CD4-positive, alpha-beta T cell treated with Interleukin-6 for 4 hours (primary cell): ENCODE measurements around the gene SF3B2.
"Not testable (repeated sequence)": the region's sequence is repeated elsewhere in the genome, so short reads cannot be mapped to it uniquely, and the experiment has no call there.

Experiments
- DNase-seq: peaks from one replicate; pipeline ENCODE4 v3.0.0-alpha.2; 2020; ENCODE audit warnings: mixed read lengths

SF3B2 gene

DNA sequence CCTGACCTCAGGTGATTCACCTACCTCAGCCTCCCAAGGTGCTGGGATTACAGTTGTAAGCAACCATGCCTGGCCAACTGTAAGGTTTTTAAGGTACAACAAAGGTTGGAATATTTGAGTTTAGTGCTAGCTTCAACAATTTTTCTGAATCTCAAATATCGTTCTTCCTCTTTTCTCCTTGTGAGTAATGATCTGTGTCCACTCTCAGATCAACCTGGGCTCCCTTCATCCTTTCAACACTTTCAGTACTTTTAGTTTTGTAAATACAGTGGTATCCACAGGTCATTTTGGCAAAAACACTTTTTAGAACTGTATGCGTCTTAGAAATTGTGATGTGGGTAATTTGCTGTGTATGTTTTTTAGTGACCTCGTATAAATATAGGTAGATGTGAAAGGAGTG, 25.8 kb downstream of the SF3B2 start:
- no peak for DNase-seq

DNA sequence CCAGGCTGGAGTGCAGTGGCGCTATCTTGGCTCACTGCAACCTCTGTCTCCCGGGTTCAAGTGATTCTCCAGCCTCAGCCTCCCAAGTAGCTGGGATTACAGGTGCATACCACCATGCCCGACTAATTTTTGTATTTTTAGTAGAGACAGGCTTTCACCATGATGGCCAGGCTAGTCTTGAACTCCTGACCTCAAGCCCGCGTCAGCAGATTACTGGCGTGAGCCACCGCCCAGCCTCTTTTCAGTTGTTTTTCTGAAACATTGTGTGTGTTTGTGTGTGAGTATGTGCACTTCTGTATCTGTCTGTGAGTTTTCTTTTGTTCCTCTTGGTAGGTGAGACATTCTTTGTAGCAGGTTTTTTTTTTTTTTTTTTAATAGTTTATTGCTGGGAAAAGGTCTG, 26.8 kb downstream of the SF3B2 start:
- peak; percentile 68 for DNase-seq

DNA sequence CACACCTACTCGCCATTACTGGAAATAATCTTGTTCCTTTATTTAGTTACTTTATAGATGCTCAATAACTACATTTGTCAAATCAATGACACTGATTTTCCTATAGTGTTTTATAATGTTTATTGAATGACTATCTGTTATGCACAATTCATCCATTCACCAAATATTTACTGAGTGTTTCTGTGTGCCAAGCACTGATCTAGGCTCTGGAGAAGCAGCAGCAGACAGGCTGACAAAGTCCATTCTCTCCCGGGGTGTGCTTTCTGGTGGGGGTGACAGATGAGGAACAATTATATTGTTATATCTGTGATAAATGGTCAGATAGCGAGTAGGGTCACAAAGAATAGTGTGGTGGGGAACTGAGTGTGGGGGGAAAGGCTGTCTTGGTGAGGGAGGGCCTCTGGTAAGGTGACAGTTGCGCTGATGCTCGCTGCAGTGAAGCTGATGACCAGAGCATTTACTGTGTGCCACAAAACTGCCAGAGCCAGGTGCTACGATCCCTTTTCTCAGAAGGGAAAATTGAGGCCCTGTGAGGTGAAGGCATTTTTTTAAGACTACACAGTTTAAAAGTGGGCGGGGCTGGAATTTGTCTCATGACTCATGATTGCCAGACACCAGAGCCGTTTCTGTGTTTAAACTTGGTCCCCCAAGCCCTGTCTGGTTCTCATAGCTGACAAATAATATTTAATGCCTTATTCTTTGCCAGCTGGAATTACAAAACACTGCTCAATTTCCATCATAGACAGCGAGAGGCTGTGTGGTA, 28.1 kb downstream of the SF3B2 start:
- peak; percentile 89 for DNase-seq

GRCh38 chr11:66081505-66081904, 29.3 kb downstream of the SF3B2 start:
- peak; percentile 89 for DNase-seq

DNA sequence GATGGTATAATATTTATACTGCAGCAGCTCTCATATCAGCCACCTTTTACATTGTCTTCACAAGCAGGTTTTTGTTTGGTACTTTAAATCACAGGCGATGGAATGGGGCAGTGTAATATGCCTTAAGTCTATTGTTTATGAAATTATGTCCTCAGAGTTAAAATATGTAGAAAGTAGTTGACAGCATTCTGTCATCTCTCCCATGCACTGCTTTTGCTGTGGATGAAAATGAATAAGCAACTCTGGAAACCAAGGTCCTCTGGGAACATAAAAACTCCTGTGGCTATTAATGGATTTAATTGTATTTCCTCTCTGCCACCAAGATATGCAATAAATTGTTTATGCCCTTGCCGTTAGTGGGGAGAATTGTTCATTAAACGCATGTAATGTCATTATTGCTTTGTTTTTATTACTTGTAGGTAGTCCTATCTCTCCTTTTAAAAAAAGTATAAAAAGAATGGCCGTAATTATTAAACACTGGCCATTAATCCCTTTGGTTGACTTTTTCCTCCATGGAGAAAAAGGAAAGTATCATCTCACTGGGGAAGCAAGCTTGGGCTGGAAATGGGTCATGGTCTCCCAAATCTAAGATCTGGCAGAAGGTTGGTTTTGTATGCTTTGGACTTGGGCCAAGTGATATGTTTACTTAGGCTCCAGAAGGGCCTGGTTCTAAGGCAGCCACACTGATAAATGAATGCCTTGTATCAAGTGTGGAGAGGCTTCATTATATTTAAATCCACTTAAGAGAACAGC, 31.0 kb downstream of the SF3B2 start:
- no peak for DNase-seq

DNA sequence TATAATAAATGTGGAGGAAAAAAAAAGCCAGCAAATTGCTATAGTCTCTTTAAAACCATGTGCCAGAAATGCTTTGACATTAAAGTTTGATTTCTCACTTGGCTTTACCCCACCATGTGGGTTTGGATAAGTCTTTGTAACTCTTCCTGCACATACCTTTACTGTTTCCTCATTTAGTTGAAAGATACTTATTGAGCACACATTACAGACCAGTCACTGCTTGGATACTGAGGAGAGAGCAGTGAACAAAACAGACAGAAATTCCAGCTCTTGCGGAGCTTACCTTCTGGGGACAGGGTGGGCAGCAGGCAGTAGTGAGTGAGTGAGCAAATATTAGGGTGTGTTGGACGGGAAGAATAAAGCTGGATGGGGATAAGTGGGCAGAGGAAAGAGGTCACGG, 31.6 kb downstream of the SF3B2 start:
- no peak for DNase-seq

- no peak for DNase-seq
Observed at GRCh38 chr11:66084821-66085475, 32.8 kb downstream of the SF3B2 start.

GRCh38 chr11:66087148-66087908, 35.2 kb downstream of the SF3B2 start:
- DNase-seq, result no peak

GRCh38 chr11:66089067-66089466, 36.9 kb downstream of the SF3B2 start:
- DNase-seq, result no peak

- no peak for DNase-seq
Observed at GRCh38 chr11:66090288-66090687, 38.1 kb downstream of the SF3B2 start.

GRCh38 chr11:66092125-66092524, 40.0 kb downstream of the SF3B2 start:
- not testable (repeated sequence) for DNase-seq

GRCh38 chr11:66099746-66100145, 47.6 kb downstream of the SF3B2 start:
- not testable (repeated sequence) for DNase-seq

DNA sequence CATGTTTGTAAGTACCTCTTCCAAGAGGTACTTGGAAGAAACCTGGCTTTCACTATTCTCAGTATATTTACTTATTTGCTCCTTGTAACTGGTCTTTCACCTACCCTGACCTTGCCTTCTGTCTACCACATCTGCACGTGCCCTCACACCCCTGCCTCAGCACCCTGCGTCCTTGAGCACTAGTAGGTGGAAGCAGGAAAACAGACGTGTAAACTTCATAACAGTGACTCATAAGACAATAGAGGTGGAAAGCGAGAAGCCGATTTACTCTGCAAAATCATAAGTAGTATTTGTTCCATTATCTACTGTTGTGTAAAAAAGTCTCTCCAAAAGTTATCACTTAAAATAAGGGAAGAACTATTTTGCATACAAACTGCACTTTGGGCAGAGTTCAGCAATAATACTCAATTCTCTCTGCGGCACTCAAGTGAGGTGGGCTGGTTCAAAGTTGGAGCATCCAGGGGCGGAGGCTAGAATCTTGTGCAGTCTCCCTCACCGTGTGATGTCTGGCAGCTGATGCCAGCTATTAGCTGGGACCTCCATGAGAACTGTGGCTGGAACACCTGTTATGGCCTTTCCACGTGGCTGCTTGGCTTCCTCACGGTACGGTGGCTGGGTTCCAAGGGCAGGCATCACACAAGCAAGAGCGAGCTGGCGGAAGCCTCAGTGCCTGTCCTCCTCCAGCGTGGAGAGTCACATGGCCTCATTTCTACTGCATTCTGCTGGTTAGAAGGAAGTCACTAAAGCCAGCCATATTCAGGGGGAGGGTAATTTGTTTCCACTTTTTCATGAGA, 48.3 kb downstream of the SF3B2 start:
- DNase-seq, result peak; percentile 81

DNA sequence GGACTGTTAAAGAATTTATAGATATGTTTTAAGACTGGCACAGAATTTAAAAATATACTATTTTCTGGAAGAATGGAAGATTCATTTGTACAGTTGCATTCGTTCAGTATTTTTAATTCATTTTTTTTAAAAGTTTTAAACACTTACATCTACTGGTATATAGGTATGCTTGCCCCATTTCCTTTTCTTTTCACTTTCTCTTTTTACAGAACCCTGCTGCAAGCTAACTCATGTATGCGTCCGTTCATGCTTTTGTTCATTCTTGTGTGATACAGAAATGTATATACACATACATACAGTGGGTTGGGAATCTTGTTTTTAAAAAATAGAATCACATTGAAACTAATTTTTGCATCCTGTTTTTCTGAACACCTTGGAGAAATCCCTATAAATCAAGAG, 48.9 kb downstream of the SF3B2 start:
- no peak for DNase-seq

DNA sequence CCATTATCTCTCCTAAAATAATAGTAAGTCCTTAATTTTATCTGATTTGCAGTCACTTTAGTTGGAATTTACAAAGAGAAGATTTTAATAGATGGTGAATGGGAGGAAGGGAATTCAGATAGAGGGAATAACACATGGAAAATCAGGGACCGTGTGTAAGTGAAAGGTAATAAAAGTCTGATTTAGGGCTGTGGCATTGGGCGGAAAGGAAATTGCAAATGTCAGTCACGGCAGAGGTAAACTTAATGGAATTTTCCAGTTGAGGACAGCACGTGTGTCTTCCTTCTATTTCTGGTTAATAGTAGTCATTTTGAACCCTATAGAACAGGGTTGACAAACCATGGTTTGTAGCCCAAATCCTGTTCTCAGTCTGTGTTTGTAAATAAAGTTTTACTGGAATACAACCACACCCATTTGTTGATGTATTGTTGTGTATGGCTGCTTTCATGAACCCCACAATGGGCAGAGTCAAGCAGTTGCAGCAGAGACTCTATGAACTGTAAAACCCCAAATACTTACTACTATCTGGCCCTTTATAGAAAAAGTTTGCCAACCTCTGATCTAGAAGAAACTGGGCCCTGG, 52.0 kb downstream of the SF3B2 start:
- DNase-seq, result no peak

- peak; percentile 16 for DNase-seq
Observed at GRCh38 chr11:66106786-66107599, 54.8 kb downstream of the SF3B2 start.

DNA sequence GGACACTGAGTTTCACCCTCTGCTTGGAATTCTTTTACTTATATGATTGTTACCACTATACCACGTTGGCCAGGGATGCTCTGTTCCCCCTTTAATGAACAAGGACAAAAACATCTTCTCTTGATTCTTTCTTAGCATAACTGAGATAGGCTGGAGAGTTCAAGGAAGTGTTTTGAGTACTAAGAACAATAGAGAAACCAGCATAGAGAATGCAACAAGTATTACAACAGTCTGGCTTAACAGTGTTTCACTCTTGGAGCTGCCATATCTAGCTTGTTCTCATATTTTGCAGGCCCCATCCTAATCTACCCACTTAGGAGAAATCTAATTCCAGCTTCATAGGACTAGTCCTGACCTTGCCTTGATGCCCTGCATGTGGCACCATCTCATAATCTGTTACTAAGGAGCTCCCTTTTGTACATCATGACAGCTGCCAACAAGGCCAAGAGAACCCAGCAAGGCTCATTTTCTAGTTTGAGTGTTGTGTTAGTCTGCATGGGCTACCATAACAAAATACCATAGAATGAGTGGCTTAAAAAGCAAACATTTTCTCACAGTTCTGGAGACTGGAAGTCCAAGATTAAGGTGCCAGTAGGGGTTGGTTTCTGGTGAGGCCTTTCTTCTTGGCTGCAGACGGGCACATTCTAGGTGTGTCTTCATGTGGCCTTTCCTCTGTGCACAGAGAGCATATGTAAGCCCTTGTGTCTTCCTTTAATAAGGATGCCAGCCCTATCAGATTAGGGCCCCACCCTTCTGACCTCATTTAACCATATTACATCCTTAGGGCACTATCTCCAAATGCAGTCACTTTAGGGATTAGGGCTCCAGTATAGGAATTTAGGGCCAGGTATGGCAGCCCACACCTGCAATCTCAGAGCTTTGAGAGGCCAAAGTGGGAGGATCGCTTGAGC, 55.7 kb downstream of the SF3B2 start:
- DNase-seq, result no peak

DNA sequence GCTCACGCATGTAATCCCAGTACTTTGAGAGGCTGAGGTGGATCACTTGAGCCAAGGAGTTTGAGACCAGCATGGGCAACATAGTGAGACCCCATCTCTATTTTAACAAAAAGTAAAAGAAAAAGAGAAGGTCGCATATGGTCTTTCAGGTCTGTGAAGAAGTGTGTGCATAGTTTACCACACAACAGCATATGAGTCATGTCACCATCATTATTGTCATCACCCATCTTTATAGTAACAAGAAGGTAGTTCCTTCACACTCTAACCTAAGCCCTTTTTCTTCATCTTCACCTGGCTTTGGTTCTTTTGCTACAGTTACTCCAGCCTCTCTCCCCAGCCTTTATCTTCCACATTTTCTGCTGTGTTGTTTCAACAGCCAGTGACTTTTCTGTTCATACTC, 57.1 kb downstream of the SF3B2 start:
- DNase-seq, result no peak

- DNase-seq, result no peak
Observed at GRCh38 chr11:66111158-66111557, 59.0 kb downstream of the SF3B2 start.

DNA sequence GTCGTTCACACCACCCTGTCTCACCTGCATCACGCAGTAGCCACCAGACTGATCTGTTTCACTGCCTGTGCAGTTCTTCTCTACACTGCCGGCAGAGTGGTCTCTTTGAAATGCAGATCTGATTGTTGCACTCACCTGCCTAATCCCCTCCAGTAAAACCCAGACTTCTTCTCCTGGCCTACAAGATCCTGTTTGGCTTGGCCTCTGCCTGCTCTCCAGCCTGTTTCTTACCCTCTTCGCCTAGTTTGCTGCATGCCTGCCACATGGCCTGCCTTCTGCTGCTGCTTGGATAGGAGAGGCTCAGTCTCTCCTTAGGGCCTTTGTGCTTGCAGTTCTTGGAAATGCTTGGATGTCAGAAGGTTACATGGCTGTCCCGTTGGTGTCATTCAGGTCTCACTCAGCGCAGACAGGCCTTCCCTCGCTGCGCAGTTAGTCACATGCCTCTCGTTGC, 59.9 kb downstream of the SF3B2 start:
- DNase-seq, result peak; percentile 28
